Stimulated activated CD8-positive, alpha-beta memory T cell treated with anti-CD3 and anti-CD28 coated beads, Interleukin-12 subunit alpha, Interleukin-12 subunit beta, amount 100 ng/mL, for 4 hours (primary cell): Measurements from ENCODE around the gene PLVAP.

ENCODE experiments used
- DNase-seq: peaks from one replicate; pipeline ENCODE4 v3.0.0-alpha.2; 2020; ENCODE audit warnings: low read depth

Gene PLVAP

GRCh38 chr19:17321655-17322489 lies 55.3 kb downstream of the PLVAP start:
- DNase-seq = no peak

- no peak for DNase-seq
Measured at GRCh38 chr19:17320435-17320834, 56.7 kb downstream of the PLVAP start.

GRCh38 chr19:17319473-17320238 lies 57.5 kb downstream of the PLVAP start:
- no peak for DNase-seq

- DNase-seq = no peak
Measured at GRCh38 chr19:17318966-17319365, 58.2 kb downstream of the PLVAP start.

- DNase-seq = no peak
Measured at GRCh38 chr19:17314007-17314593, 63.0 kb downstream of the PLVAP start.

GRCh38 chr19:17312189-17313113 lies 64.7 kb downstream of the PLVAP start:
- no peak for DNase-seq

- DNase-seq = no peak
Measured at GRCh38 chr19:17311455-17312188, 65.5 kb downstream of the PLVAP start.

- DNase-seq = no peak
Measured at GRCh38 chr19:17309965-17310461, 67.1 kb downstream of the PLVAP start.

- DNase-seq = peak; percentile 96
Measured at GRCh38 chr19:17309198-17309964, 67.8 kb downstream of the PLVAP start, which contains the start of gene DDA1. DDA1 (plus strand) TSS chr19:17309563; CDS start chr19:17309655, 92 bp downstream.

- no peak for DNase-seq
Measured at GRCh38 chr19:17307876-17308377, 69.2 kb downstream of the PLVAP start.

- DNase-seq = no peak
Measured at GRCh38 chr19:17306285-17306714, 70.8 kb downstream of the PLVAP start.

- peak; percentile 87 for DNase-seq
Measured at GRCh38 chr19:17305517-17306284, 71.4 kb downstream of the PLVAP start, which contains the start of gene MRPL34. MRPL34 (plus strand) TSS chr19:17305872; CDS start chr19:17305893, 21 bp downstream.

- no peak for DNase-seq
Measured at GRCh38 chr19:17305216-17305516, 72.0 kb downstream of the PLVAP start.

GRCh38 chr19:17304386-17305215 lies 72.5 kb downstream of the PLVAP start:
- no peak for DNase-seq

GRCh38 chr19:17303940-17304267 lies 73.2 kb downstream of the PLVAP start:
- no peak for DNase-seq

GRCh38 chr19:17303167-17303939 lies 73.8 kb downstream of the PLVAP start, which contains the start of gene ABHD8:
ABHD8 (minus strand) TSS chr19:17303425; CDS start chr19:17301616, 1,809 bp downstream.
- peak; percentile 81 for DNase-seq
